NCI-H2171 treated with DMSO at 0.1 percent for 48 hours (cell line): ENCODE measurements around the gene KRTAP10-1.
"Not testable (repeated sequence)": the region's sequence is repeated elsewhere in the genome, so short reads cannot be mapped to it uniquely, and the experiment has no call there.

Experiments used
- DNase-seq: peaks from one replicate; lab custom pipeline; 2025; lab: John Stamatoyannopoulos, UW

The KRTAP10-1 gene

GRCh38 chr21:44539991-44540666 is at the start of gene KRTAP10-1:
Gene KRTAP10-1 (minus strand): TSS chr21:44540195. CDS start chr21:44540150, 45 bp downstream.
- DNase-seq = no peak

GRCh38 chr21:44589094-44589493 is 49.1 kb upstream of the KRTAP10-1 start:
- no peak for DNase-seq

GRCh38 chr21:44585892-44586291 is 45.9 kb upstream of the KRTAP10-1 start:
- DNase-seq = no peak

- DNase-seq = no peak
These were observed 43.8 kb upstream of the KRTAP10-1 start for GRCh38 chr21:44583800-44584147.

- DNase-seq = no peak
These were observed 43.2 kb upstream of the KRTAP10-1 start for GRCh38 chr21:44583089-44583799.

GRCh38 chr21:44582055-44582454 is 42.1 kb upstream of the KRTAP10-1 start:
- no peak for DNase-seq

GRCh38 chr21:44581158-44581557 is 41.2 kb upstream of the KRTAP10-1 start:
- DNase-seq = no peak

- DNase-seq = peak; percentile 46
These were observed 40.3 kb upstream of the KRTAP10-1 start, which contains the start of gene KRTAP10-5 for GRCh38 chr21:44580231-44580821. Gene KRTAP10-5 (minus strand): TSS chr21:44580604. CDS start chr21:44580578, 26 bp downstream.

GRCh38 chr21:44579833-44580144 is 39.8 kb upstream of the KRTAP10-1 start:
- DNase-seq = no peak

- no peak for DNase-seq
These were observed 39.2 kb upstream of the KRTAP10-1 start for GRCh38 chr21:44579056-44579832.

GRCh38 chr21:44578371-44579055 is 38.5 kb upstream of the KRTAP10-1 start:
- no peak for DNase-seq

GRCh38 chr21:44576025-44576420 is 36.0 kb upstream of the KRTAP10-1 start:
- no peak for DNase-seq

- no peak for DNase-seq
These were observed 35.5 kb upstream of the KRTAP10-1 start for GRCh38 chr21:44575307-44576024.

- no peak for DNase-seq
These were observed 34.7 kb upstream of the KRTAP10-1 start for GRCh38 chr21:44574457-44575306.

- DNase-seq = not testable (repeated sequence)
These were observed 33.8 kb upstream of the KRTAP10-1 start, which contains the start of gene KRTAP10-4 for GRCh38 chr21:44573630-44574456. Gene KRTAP10-4 (plus strand): TSS chr21:44573729. CDS start chr21:44573759, 30 bp downstream.

GRCh38 chr21:44572959-44573583 is 33.1 kb upstream of the KRTAP10-1 start:
- no peak for DNase-seq

GRCh38 chr21:44571844-44572782 is 32.1 kb upstream of the KRTAP10-1 start:
- no peak for DNase-seq

- no peak for DNase-seq
These were observed 31.3 kb upstream of the KRTAP10-1 start for GRCh38 chr21:44571296-44571695.
